ENCODE results near the gene KIRREL3.
A peak's percentile ranks its signal among the peaks of the same experiment; 100 is the strongest.

The KIRREL3 gene

DNA sequence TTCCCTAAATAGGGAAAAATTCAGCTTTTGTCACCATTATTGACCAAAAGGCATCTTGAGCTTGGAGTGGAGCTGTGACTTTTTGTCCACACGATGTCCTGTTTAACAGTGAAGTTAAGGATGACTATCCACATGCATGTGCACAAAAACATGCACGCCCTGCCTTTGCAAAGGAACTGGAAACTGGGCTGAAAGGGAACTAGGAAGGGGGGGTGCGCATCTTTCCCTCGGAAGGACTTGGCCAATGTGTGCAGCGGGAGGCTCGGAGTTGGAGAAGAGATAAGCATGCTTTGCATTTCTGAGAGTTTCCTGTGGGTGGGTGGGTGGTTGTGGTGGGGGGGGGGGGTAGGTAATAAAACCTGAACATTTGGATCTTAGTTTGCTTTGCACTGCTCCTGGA lies 411 bp upstream of the KIRREL3 start:
- no peaks in the 10 kb centered on the region for H3K9me3 ChIP-seq (ENCODE audit: control insufficient read depth in 5 of 5, low read length in 5 of 5)
- peaks cover 40 to 81% (median 53%) of the 10 kb centered on the region in 5 donors for H3K27me3 ChIP-seq (ENCODE audit: control insufficient read depth in 5 of 5, insufficient read depth in 4 of 5, low read length in 5 of 5)
- H3K9ac ChIP-seq (ENCODE audit: low read length in 5 of 5): no peak overlapping the region
- H3K4me1 ChIP-seq (ENCODE audit: control insufficient read depth in 5 of 5, insufficient read depth in 5 of 5, low read length in 5 of 5): peaks cover 0 to 23% (median 22%) of the 10 kb centered on the region in 5 donors
- H3K4me3 ChIP-seq (ENCODE audit: low read depth in 1 of 5, low read length in 5 of 5): peak overlapping the region in 4 of 5 donors; percentile 36 to 65 (median 56)
- no peak overlapping the region for H3K27ac ChIP-seq (ENCODE audit: low read depth, low read length)
- no peaks in the 10 kb centered on the region for H3K36me3 ChIP-seq (ENCODE audit: control insufficient read depth in 5 of 5, insufficient read depth in 5 of 5, low read length in 5 of 5)

DNA sequence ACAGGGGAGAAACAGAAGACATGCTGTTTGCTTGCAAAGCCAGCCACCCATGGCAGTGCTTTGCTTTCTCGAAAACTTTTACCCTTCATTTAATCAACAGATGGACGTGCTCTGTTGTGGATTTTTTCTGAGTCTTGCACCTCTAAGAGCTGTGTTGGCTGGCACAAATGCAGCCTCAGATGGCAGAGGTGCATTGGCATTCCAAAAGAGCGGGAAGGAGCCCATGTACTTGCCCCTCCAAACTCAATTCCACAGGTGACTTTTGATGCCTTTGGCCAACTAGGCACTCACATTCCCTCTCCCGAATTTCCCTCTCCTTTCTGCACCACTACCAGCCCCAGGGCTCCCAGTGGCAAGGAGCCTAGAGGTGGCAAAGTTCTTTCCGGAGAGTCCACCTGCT lies 1.2 kb downstream of the KIRREL3 start:
- Histone ChIP-seq H3K9me3 (ENCODE audit: control insufficient read depth in 5 of 5, low read length in 5 of 5) (no peaks in the 10 kb centered on the region), H3K4me3 (ENCODE audit: low read depth in 1 of 5, low read length in 5 of 5) (no peak overlapping the region), H3K27me3 (ENCODE audit: control insufficient read depth in 5 of 5, insufficient read depth in 4 of 5, low read length in 5 of 5) (peaks cover 41 to 70% (median 52%) of the 10 kb centered on the region in 5 donors), H3K9ac (ENCODE audit: low read length in 5 of 5) (no peak overlapping the region), H3K27ac (ENCODE audit: low read depth, low read length) (no peak overlapping the region), H3K36me3 (ENCODE audit: control insufficient read depth in 5 of 5, insufficient read depth in 5 of 5, low read length in 5 of 5) (no peaks in the 10 kb centered on the region), H3K4me1 (ENCODE audit: control insufficient read depth in 5 of 5, insufficient read depth in 5 of 5, low read length in 5 of 5) (peaks cover 0 to 23% (median 22%) of the 10 kb centered on the region in 5 donors)

DNA sequence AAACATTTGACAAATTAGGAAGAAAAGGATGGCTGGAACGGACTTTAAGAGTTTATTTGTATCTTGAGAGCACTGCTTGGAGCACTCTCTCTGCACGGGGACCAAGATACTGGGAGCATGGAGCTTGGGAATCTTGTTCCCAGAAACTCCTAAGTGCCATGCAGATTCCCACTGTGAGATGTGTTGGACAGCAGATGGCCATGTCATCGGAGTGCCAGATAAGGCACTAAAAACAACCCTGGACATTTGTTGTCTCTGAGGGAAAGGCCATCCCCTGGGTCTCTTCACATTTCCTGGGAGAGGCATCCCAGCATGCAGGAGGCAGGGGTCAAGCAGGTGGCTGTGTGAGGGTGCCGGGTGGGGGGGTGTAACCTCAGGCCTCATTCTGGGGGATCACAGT lies 2.9 kb downstream of the KIRREL3 start:
- no peaks in the 10 kb centered on the region for H3K36me3 ChIP-seq (ENCODE audit: control insufficient read depth in 5 of 5, insufficient read depth in 5 of 5, low read length in 5 of 5)
- no peaks in the 10 kb centered on the region for H3K9me3 ChIP-seq (ENCODE audit: control insufficient read depth in 5 of 5, low read length in 5 of 5)
- peaks cover 27 to 52% (median 42%) of the 10 kb centered on the region in 5 donors for H3K27me3 ChIP-seq (ENCODE audit: control insufficient read depth in 5 of 5, insufficient read depth in 4 of 5, low read length in 5 of 5)
- H3K9ac ChIP-seq (ENCODE audit: low read length in 5 of 5): no peak overlapping the region
- H3K27ac ChIP-seq (ENCODE audit: low read depth, low read length): no peak overlapping the region
- no peak overlapping the region for H3K4me3 ChIP-seq (ENCODE audit: low read depth in 1 of 5, low read length in 5 of 5)
- peaks cover 0 to 14% (median 11%) of the 10 kb centered on the region in 5 donors for H3K4me1 ChIP-seq (ENCODE audit: control insufficient read depth in 5 of 5, insufficient read depth in 5 of 5, low read length in 5 of 5)

DNA sequence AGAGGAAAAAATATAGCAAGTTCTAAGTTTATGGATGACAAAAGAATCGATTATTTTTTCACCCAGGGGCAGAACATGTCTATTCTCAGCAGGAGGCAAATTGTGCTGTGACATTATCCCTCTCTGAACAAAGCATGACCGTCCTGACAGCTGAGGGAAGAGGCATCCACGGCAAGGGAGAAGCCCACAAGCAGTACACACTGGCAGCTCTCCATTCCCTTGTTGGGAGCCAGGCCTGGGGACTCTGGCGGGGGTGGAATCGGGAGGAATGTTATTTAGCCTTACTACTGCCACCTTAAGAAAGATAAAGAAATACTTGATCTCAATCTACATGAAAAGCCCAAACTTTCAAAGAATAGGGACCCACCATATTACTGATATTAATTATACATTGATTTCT lies 3.4 kb downstream of the KIRREL3 start:
- no peak overlapping the region for H3K4me3 ChIP-seq (ENCODE audit: low read depth in 1 of 5, low read length in 5 of 5)
- no peak overlapping the region for H3K27ac ChIP-seq (ENCODE audit: low read depth, low read length)
- H3K4me1 ChIP-seq (ENCODE audit: control insufficient read depth in 5 of 5, insufficient read depth in 5 of 5, low read length in 5 of 5): peaks cover 0 to 11% (median 9%) of the 10 kb centered on the region in 5 donors
- no peaks in the 10 kb centered on the region for H3K9me3 ChIP-seq (ENCODE audit: control insufficient read depth in 5 of 5, low read length in 5 of 5)
- H3K36me3 ChIP-seq (ENCODE audit: control insufficient read depth in 5 of 5, insufficient read depth in 5 of 5, low read length in 5 of 5): no peaks in the 10 kb centered on the region
- no peak overlapping the region for H3K9ac ChIP-seq (ENCODE audit: low read length in 5 of 5)
- peaks cover 27 to 48% (median 41%) of the 10 kb centered on the region in 5 donors for H3K27me3 ChIP-seq (ENCODE audit: control insufficient read depth in 5 of 5, insufficient read depth in 4 of 5, low read length in 5 of 5)

DNA sequence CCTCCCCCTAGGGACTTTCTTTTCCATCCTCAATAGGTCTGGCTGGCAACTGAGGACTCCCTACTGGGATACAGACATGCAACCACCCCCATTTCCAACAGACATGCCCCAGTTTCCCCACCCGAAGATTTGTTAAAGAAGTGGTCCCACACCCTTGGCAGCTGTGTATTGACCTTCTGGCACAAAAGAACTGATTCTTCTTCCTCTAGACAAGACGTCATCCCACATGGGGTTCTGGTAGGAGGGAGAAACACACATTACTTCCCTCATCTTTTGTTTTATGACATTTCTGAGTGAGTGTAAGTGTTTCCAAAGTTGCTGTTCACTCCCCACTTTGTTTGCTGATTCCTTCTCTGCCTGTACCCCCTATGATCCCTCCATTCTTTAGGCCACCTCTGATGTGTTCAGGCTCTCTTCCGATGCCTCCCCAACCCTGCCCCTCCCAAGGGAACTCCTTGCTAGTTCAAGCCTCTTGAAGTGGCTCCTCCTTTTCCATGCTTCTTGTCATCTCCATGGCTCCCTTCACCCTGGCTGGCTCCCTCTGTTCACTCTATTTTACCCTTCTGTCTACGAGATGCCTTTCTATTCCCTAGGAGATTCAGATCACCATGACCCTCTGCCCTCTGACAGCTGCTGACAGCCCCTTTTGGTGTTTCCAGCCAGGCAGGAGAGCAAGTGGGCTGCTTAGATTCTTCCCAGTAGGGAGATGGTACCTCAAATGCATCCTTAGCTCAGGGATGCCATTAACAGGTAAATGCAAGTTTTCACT lies 4.3 kb downstream of the KIRREL3 start:
- no peaks in the 10 kb centered on the region for H3K9me3 ChIP-seq (ENCODE audit: control insufficient read depth in 5 of 5, low read length in 5 of 5)
- H3K4me3 ChIP-seq (ENCODE audit: low read depth in 1 of 5, low read length in 5 of 5): no peak overlapping the region
- peaks cover 21 to 39% (median 33%) of the 10 kb centered on the region in 5 donors for H3K27me3 ChIP-seq (ENCODE audit: control insufficient read depth in 5 of 5, insufficient read depth in 4 of 5, low read length in 5 of 5)
- H3K9ac ChIP-seq (ENCODE audit: low read length in 5 of 5): no peak overlapping the region
- H3K36me3 ChIP-seq (ENCODE audit: control insufficient read depth in 5 of 5, insufficient read depth in 5 of 5, low read length in 5 of 5): no peaks in the 10 kb centered on the region
- H3K27ac ChIP-seq (ENCODE audit: low read depth, low read length): no peak overlapping the region
- peaks cover 0 to 11% (median 9%) of the 10 kb centered on the region in 5 donors for H3K4me1 ChIP-seq (ENCODE audit: control insufficient read depth in 5 of 5, insufficient read depth in 5 of 5, low read length in 5 of 5)

DNA sequence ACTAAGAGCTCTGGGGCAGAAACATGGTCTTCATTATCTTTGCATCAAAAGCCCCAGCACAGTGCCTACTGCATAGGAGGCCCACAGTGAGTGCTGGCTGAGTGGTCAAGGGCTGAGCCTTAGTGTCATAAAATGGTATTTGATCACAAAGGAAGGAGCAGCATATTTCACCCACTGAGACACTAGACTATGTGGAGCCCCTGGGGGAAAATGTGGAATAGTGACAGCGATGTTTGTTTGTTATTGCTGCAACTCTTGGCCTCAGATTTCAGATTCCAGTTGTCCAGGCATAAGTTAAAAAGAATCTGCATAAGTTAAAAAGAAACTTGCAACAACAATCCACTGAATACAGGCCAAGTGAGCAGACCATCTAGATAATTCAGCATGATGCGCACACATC lies 7.0 kb downstream of the KIRREL3 start:
- H3K36me3 ChIP-seq (ENCODE audit: control insufficient read depth in 5 of 5, insufficient read depth in 5 of 5, low read length in 5 of 5): no peaks in the 10 kb centered on the region
- no peak overlapping the region for H3K9ac ChIP-seq (ENCODE audit: low read length in 5 of 5)
- peaks cover 15 to 24% (median 18%) of the 10 kb centered on the region in 5 donors for H3K27me3 ChIP-seq (ENCODE audit: control insufficient read depth in 5 of 5, insufficient read depth in 4 of 5, low read length in 5 of 5)
- H3K27ac ChIP-seq (ENCODE audit: low read depth, low read length): no peak overlapping the region
- peaks cover 0 to 11% (median 2%) of the 10 kb centered on the region in 5 donors for H3K4me1 ChIP-seq (ENCODE audit: control insufficient read depth in 5 of 5, insufficient read depth in 5 of 5, low read length in 5 of 5)
- H3K4me3 ChIP-seq (ENCODE audit: low read depth in 1 of 5, low read length in 5 of 5): no peak overlapping the region
- no peaks in the 10 kb centered on the region for H3K9me3 ChIP-seq (ENCODE audit: control insufficient read depth in 5 of 5, low read length in 5 of 5)

DNA sequence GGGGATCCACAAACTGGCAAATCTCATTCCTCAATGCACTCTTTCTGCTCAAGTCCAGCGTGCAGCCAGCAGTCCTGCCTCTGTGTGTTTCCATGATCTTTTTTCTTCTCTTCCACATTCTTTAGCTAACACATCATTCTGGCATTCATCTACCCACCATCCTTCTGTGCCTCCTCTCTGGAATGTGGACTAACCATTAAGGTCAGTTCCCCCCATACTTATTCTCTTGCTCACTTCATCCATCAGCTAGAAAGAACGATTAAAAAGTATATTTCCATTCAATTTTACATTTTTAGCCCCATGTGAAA lies 7.8 kb downstream of the KIRREL3 start:
- Histone ChIP-seq H3K27me3 (ENCODE audit: control insufficient read depth in 5 of 5, insufficient read depth in 4 of 5, low read length in 5 of 5) (peaks cover 7 to 20% (median 14%) of the 10 kb centered on the region in 5 donors), H3K9me3 (ENCODE audit: control insufficient read depth in 5 of 5, low read length in 5 of 5) (no peaks in the 10 kb centered on the region), H3K27ac (ENCODE audit: low read depth, low read length) (no peak overlapping the region), H3K9ac (ENCODE audit: low read length in 5 of 5) (no peak overlapping the region), H3K36me3 (ENCODE audit: control insufficient read depth in 5 of 5, insufficient read depth in 5 of 5, low read length in 5 of 5) (no peaks in the 10 kb centered on the region), H3K4me3 (ENCODE audit: low read depth in 1 of 5, low read length in 5 of 5) (no peak overlapping the region), H3K4me1 (ENCODE audit: control insufficient read depth in 5 of 5, insufficient read depth in 5 of 5, low read length in 5 of 5) (peaks cover 0 to 11% (median 2%) of the 10 kb centered on the region in 5 donors)

DNA sequence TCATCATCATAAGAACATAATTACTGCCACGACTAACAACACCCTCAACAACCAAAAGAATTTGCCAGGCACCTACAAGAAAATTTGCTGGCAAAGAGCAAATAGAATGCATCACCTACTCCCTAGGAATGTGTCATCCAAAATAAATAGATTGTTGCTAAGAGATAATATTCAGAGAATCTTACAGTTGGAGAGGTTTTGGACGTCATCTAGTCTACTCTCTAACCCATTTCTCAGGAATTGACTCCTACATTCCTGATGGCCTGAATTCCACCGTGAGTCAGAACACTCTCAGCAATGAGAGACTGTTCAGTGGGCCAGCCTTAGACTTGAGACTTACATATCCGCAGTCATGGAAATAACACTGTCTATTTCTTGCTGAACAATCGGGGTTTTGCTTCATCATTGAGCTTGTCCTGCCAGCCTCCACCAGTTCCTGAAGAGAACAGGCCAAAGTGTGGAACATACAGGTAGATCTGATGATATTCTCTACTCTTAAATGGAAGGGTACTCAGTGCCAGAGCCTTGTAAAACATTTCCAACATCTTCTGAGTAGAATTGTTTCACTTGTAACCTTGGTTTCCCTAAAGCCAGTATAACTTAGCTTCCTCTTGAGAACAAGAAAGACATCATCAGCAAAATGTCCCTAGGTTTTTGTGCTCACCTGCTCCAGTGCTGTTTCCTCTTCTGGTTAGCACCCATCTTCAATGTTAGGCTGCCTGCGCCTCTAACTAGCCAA lies 8.3 kb downstream of the KIRREL3 start:
- Histone ChIP-seq H3K27ac (ENCODE audit: low read depth, low read length) (no peak overlapping the region), H3K9me3 (ENCODE audit: control insufficient read depth in 5 of 5, low read length in 5 of 5) (no peaks in the 10 kb centered on the region), H3K9ac (ENCODE audit: low read length in 5 of 5) (no peak overlapping the region), H3K4me3 (ENCODE audit: low read depth in 1 of 5, low read length in 5 of 5) (no peak overlapping the region), H3K4me1 (ENCODE audit: control insufficient read depth in 5 of 5, insufficient read depth in 5 of 5, low read length in 5 of 5) (peaks cover 0 to 11% (median 2%) of the 10 kb centered on the region in 5 donors), H3K27me3 (ENCODE audit: control insufficient read depth in 5 of 5, insufficient read depth in 4 of 5, low read length in 5 of 5) (peaks cover 7 to 19% (median 11%) of the 10 kb centered on the region in 5 donors), H3K36me3 (ENCODE audit: control insufficient read depth in 5 of 5, insufficient read depth in 5 of 5, low read length in 5 of 5) (no peaks in the 10 kb centered on the region)

DNA sequence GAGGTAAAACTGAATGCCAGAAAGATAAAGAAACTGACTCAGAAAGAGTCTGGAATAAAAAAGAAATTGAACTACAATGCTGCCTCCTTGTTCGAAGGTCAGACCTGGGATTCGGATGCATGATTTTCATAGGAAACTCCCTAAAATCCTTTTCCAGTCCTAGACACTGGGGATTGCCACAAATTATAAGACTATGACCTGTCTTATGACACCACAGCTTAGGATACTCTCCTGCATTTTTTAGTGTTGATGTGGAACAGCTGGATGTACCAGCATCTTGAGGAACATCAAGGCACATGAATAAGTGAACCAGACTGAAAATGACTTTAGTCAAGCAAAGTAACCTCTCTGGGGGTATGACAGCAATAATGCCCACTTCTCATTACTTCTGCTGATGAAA lies 9.0 kb downstream of the KIRREL3 start:
- Histone ChIP-seq H3K36me3 (ENCODE audit: control insufficient read depth in 5 of 5, insufficient read depth in 5 of 5, low read length in 5 of 5) (no peaks in the 10 kb centered on the region), H3K27ac (ENCODE audit: low read depth, low read length) (no peak overlapping the region), H3K9ac (ENCODE audit: low read length in 5 of 5) (no peak overlapping the region), H3K4me1 (ENCODE audit: control insufficient read depth in 5 of 5, insufficient read depth in 5 of 5, low read length in 5 of 5) (peaks cover 0 to 11% (median 2%) of the 10 kb centered on the region in 5 donors), H3K9me3 (ENCODE audit: control insufficient read depth in 5 of 5, low read length in 5 of 5) (no peaks in the 10 kb centered on the region), H3K27me3 (ENCODE audit: control insufficient read depth in 5 of 5, insufficient read depth in 4 of 5, low read length in 5 of 5) (peaks cover 6 to 13% (median 7%) of the 10 kb centered on the region in 5 donors), H3K4me3 (ENCODE audit: low read depth in 1 of 5, low read length in 5 of 5) (no peak overlapping the region)

Data from subcutaneous abdominal adipose tissue (tissue), 5 donors.